H1 (cell line): ENCODE measurements around the gene HEATR1. TPM values are rescaled to one million over a fixed set of nuclear protein-coding genes. Genes with fewer than 3 reads are reported as not detected.

Experiments
- CHD7 ChIP-seq: fragments of 300-600 bp; sonication (generic); IDR thresholded peaks from 2 replicates; pipeline ENCODE4 v1.7.1; 2012; ENCODE audit warnings: low read length, moderate library complexity, mild to moderate bottlenecking, inconsistent platforms; ENCODE audit not compliant: insufficient replicate concordance
- CTBP2 ChIP-seq: IDR thresholded peaks from 2 replicates; pipeline ENCODE4 v1.7.0; 2011; ENCODE audit warnings: borderline replicate concordance, mild to moderate bottlenecking, moderate library complexity, mixed read lengths, low read length; ENCODE audit not compliant: insufficient read depth, insufficient read length
- EZH2 ChIP-seq: fragments of 200-600 bp; sonication (generic); IDR thresholded peaks from 2 replicates; pipeline ENCODE4 v1.7.1; 2012; ENCODE audit warnings: low read depth, mild to moderate bottlenecking, moderate library complexity, low read length, inconsistent platforms; ENCODE audit not compliant: severe bottlenecking
- FOSL1 ChIP-seq: IDR thresholded peaks from 2 replicates; pipeline ENCODE4 v1.6.1; 2011; ENCODE audit warnings: mild to moderate bottlenecking, low read depth, low read length, moderate library complexity; ENCODE audit not compliant: insufficient read depth
- KDM1A ChIP-seq: fragments of 200-600, 300-600 bp; sonication (generic); IDR thresholded peaks from 2 replicates; pipeline ENCODE4 v1.7.1; 2016; ENCODE audit warnings: mild to moderate bottlenecking, low read length, borderline replicate concordance
- KDM5A ChIP-seq: fragments of 200-600 bp; IDR thresholded peaks from 2 replicates; pipeline ENCODE4 v1.7.1; 2012; ENCODE audit warnings: mild to moderate bottlenecking, low read length, inconsistent platforms, mixed read lengths
- MAFK ChIP-seq: IDR thresholded peaks from 2 replicates; pipeline ENCODE4 v1.6.1; 2012; ENCODE audit warnings: low read depth, mild to moderate bottlenecking, improper control_type of control experiment, low read length
- NRF1 ChIP-seq: IDR thresholded peaks from 2 replicates; pipeline ENCODE4 v1.6.1; 2011; ENCODE audit warnings: mild to moderate bottlenecking, low read depth, low read length, improper control_type of control experiment
- POU5F1 ChIP-seq: IDR thresholded peaks from 2 replicates; pipeline ENCODE4 v1.6.1; 2011; ENCODE audit warnings: low read depth, mild to moderate bottlenecking, low read length, moderate library complexity
- SIN3A ChIP-seq, 2 experiments: IDR thresholded peaks in 1 of 2; conservative IDR thresholded peaks in 1 of 2; 2 replicates each; pipeline ENCODE4 v1.6.1; 2011 to 2012; ENCODE audit warnings: low read length in 2 of 2, improper control_type of control experiment in 1 of 2, low read depth in 1 of 2, mild to moderate bottlenecking in 1 of 2
- TBP ChIP-seq: IDR thresholded peaks from 2 replicates; pipeline ENCODE4 v1.6.1; 2011; ENCODE audit warnings: low read depth, low read length, improper control_type of control experiment
- ZNF274 ChIP-seq: IDR thresholded peaks from 2 replicates; pipeline ENCODE4 v1.7.0; 2012; ENCODE audit warnings: low read length, borderline replicate concordance; ENCODE audit errors: extremely low read depth
- polyA plus RNA-seq, 7 experiments: library from polyadenylated mRNA; depleted of rRNA in 3 of 7; stranded (reverse) in 5 of 7; unstranded in 2 of 7; fragments of >200 nt in 5 of 7; fragments of 200-250 nt in 2 of 7; gene quantifications; 1 replicate in 5 of 7; 2 replicates in 1 of 7; 4 replicates in 1 of 7; pipeline versions ENCODE4 v1.2.1 to v1.2.3, GENCODE V29; 2011 to 2013; ENCODE audit warnings: missing spikeins in 2 of 7, mixed read lengths in 2 of 7
- total RNA-seq: library from RNA; stranded (reverse); fragmentation: NEBNext Ultra II Directional; extraction: Animal tissue kit (Norgen Biotek cat#: 25700); gene quantifications from 2 replicates; pipeline ENCODE4 v1.2.1, GENCODE V29; 2021

Gene HEATR1
- total and polyA plus RNA-seq, 2 of the 8 experiments (the other 6 are each of a cell fraction or from before 2014, with no cell fraction given): 13.0 to 95.8 TPM

GRCh38 chr1:236526079-236526478 is 78.2 kb downstream of the HEATR1 start (continued):
- TF ChIP-seq CHD7 (no peak), SIN3A (conservative IDR thresholded peaks at IDR 0.05 in 1 of 2, IDR thresholded peaks at IDR 0.05 in 1 of 2; ENCODE audit: low read depth in 1 of 2, low read length in 2 of 2) (no peak), KDM1A (no peak), ZNF274 (no peak), KDM5A (no peak), TBP (no peak), MAFK (no peak), EZH2 (no peak), FOSL1 (no peak), POU5F1 (no peak), CTBP2 (no peak), NRF1 (no peak)
